ENCODE measurements around the gene DNAJB1.

Gene DNAJB1

GRCh38 chr19:14528419-14529253 is 10.4 kb upstream of the DNAJB1 start:
- no peak for TF ChIP-seq CTCF (IDR thresholded peaks at IDR 0.05; ENCODE audit: insufficient read depth, missing control alignments)
- FAIRE-seq: no peak
- DNase-seq (ENCODE audit: insufficient read length, low spot score): no peak

- no peak for DNase-seq (ENCODE audit: insufficient read length, low spot score)
- TF ChIP-seq CTCF (IDR thresholded peaks at IDR 0.05; ENCODE audit: insufficient read depth, missing control alignments): no peak
- FAIRE-seq: no peak
Observed at GRCh38 chr19:14526423-14526822, 8.2 kb upstream of the DNAJB1 start.

GRCh38 chr19:14525729-14526128 is 7.5 kb upstream of the DNAJB1 start:
- FAIRE-seq (no peak), DNase-seq (ENCODE audit: insufficient read length, low spot score) (no peak)
- TF ChIP-seq CTCF (IDR thresholded peaks at IDR 0.05; ENCODE audit: insufficient read depth, missing control alignments): no peak

DNA sequence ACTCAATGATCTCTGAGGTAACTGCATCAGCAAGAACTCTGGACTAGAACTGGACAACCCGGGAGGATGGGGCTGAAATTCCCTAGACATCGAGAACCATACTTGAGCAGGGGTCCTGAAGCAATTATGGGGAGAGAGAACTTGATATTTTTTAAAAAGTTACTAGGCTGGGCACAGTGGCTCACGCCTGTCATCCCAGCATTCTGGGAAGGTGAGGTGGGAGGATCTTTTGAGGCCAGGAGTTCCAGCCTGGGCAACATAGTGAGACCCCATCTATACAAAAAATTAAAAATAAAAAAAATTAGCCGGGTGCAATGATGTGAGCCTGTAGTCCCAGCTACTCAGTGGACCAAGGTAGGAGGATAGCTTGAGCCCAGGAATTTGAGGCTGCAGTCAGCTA is 2.3 kb upstream of the DNAJB1 start:
- no peak for FAIRE-seq
- DNase-seq (ENCODE audit: insufficient read length, low spot score): no peak
- TF ChIP-seq CTCF (IDR thresholded peaks at IDR 0.05; ENCODE audit: insufficient read depth, missing control alignments): no peak

- TF ChIP-seq CTCF (IDR thresholded peaks at IDR 0.05; ENCODE audit: insufficient read depth, missing control alignments): no peak
- FAIRE-seq (no peak), DNase-seq (ENCODE audit: insufficient read length, low spot score) (no peak)
Observed at GRCh38 chr19:14519860-14520407, 1.7 kb upstream of the DNAJB1 start.

- no peak for TF ChIP-seq CTCF (IDR thresholded peaks at IDR 0.05; ENCODE audit: insufficient read depth, missing control alignments)
- DNase-seq (ENCODE audit: insufficient read length, low spot score) (no peak), FAIRE-seq (no peak)
Observed at GRCh38 chr19:14519245-14519859, 1.2 kb upstream of the DNAJB1 start.

DNA sequence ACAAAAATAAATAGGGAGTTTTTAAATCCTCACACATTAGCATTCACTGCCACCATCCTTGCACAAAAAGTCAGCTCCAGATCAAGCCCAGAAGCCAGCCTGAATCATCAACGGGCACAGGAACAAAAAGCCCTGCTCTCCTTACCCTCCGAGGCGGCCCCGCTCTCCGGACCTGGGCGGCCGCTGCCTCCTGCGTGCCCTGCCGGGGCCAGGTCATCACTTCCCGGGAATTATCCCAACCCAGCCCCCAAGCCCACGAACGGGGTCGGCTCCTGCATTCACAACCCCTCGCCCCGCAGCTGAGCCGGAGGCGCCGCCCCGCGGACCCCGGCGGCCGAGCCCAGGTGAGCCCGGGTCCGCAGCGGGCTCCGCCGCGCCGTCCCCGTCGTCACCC is 754 bp downstream of the DNAJB1 start:
- DNase-seq (ENCODE audit: insufficient read length, low spot score) (no peak), FAIRE-seq (no peak)

More for the DNA sequence above, 754 bp downstream of the DNAJB1 start:
- TF ChIP-seq CTCF (IDR thresholded peaks at IDR 0.05; ENCODE audit: insufficient read depth, missing control alignments): no peak

All from D721Med (cell line).